Adrenal gland (tissue), 5 donors: ENCODE data around the gene APLP1.

Source experiments
- CTCF ChIP-seq, 6 experiments: fragments of 450-650 bp in 4 of 6; fragments of 200-600 bp in 2 of 6; sonication (generic) in 1 of 6; IDR thresholded peaks; 1 replicate in 5 of 6; 2 replicates in 1 of 6; pipeline versions ENCODE4 v1.5.1 to v1.8.0; 2016 to 2021; ENCODE audit warnings: antibody characterized with exemption in 6 of 6, mild to moderate bottlenecking in 2 of 6, moderate library complexity in 1 of 6
- POLR2A ChIP-seq, 2 donors: fragments of 450-650 bp; IDR thresholded peaks; one replicate each; pipeline ENCODE4 v1.6.1; 2017; ENCODE audit warnings: antibody characterized with exemption in 2 of 2, mild to moderate bottlenecking in 2 of 2, moderate library complexity in 1 of 2
- donor health status: DM: no; HTN: no; CAD: no.

DNA sequence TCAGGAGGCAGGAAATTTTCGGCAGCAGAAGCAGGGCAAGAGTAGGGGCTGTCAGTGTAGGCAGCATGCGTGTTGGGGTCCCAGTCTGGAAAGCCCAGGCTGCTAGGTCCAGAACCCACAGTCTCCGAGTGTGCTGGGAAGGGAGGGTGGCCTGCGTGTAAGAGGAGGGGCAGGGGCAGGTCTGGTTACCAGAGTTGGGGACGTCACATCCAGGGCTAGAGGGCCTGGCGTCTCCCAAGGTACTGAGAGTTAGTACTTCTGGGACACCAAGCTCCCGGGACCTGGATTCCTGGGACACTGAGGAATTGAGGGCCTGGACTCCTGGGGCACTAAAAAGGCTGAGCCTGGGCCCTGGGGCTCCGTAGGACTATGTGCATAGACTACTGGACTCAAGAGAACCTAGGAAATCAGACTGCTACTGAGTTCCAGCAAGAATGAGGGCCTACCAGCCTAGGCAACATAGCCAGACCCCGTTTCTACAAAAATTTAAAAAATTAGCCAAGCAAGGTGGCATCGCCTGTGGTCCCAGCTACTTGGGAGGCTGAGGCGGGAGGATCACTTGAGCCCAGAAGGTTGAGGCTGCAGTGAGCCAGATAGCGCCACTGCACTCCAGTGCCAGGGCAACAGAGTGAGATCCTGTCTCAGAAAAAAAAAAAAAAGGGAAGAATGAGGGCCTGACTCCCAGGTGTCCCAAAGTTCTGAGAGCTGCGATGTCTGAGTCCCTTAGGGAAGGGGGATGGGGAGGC is 29.5 kb downstream of the APLP1 start:
- no peak for TF ChIP-seq CTCF (IDR thresholded peaks at IDR 0.05)
- TF ChIP-seq POLR2A (IDR thresholded peaks at IDR 0.05) = no peak
